ENCODE measurements around the gene NEDD4L.

The NEDD4L gene

GRCh38 chr18:58254873-58255511, 211.0 kb downstream of the NEDD4L start:
- no peak for TF ChIP-seq CTCF (IDR thresholded peaks at IDR 0.05; ENCODE audit: control extremely low read depth, extremely low read depth, low read depth, missing control alignments)
- ChIA-PET CTCF (interaction anchor here (1.2 kb wide), 2 partner anchors 14 to 25 kb away, joined by 3 read pairs; no protein-coding TSS in a partner anchor), POLR2A (no interaction called here)
- DNase-seq (ENCODE audit: extremely low spot score), result no peak

- ChIA-PET CTCF (interaction anchor here (1.7 kb wide), 1 partner anchor 17 kb away, joined by 4 read pairs; no protein-coding TSS in a partner anchor), POLR2A (no interaction called here)
- DNase-seq (ENCODE audit: extremely low spot score), result no peak
- TF ChIP-seq CTCF (IDR thresholded peaks at IDR 0.05; ENCODE audit: control extremely low read depth, extremely low read depth, low read depth, missing control alignments), result no peak
Measured at GRCh38 chr18:58255701-58256311, 211.8 kb downstream of the NEDD4L start.

- CTCF ChIA-PET, result interaction anchor here (1.7 kb wide), 1 partner anchor 16 kb away, joined by 4 read pairs; no protein-coding TSS in a partner anchor
- POLR2A ChIA-PET, result no interaction called here
- TF ChIP-seq CTCF (IDR thresholded peaks at IDR 0.05; ENCODE audit: control extremely low read depth, extremely low read depth, low read depth, missing control alignments), result no peak
- no peak for DNase-seq (ENCODE audit: extremely low spot score)
Measured at GRCh38 chr18:58256316-58257080, 212.5 kb downstream of the NEDD4L start.

- ChIA-PET POLR2A (no interaction called here), CTCF (no interaction called here)
- no peak for DNase-seq (ENCODE audit: extremely low spot score)
- TF ChIP-seq CTCF (IDR thresholded peaks at IDR 0.05; ENCODE audit: control extremely low read depth, extremely low read depth, low read depth, missing control alignments), result no peak
Measured at GRCh38 chr18:58257461-58257860, 213.4 kb downstream of the NEDD4L start.

GRCh38 chr18:58258692-58259342, 214.8 kb downstream of the NEDD4L start:
- POLR2A ChIA-PET, result no interaction called here
- DNase-seq (ENCODE audit: extremely low spot score), result no peak
- TF ChIP-seq CTCF (IDR thresholded peaks at IDR 0.05; ENCODE audit: control extremely low read depth, extremely low read depth, low read depth, missing control alignments), result no peak
- CTCF ChIA-PET, result no interaction called here
